Esophagus (tissue), 2 donors: ENCODE results near the gene IQSEC1. TPM values are rescaled to one million over a fixed set of nuclear protein-coding genes. Genes with fewer than 3 reads are reported as not detected.
"Not testable (repeated sequence)": the region's sequence is repeated elsewhere in the genome, so short reads cannot be mapped to it uniquely, and the experiment has no call there.

Source experiments
- H3K27ac ChIP-seq, 2 donors: one replicate each; pipeline ENCODE4 v1.5.1; 2013; ENCODE audit warnings: low read depth in 2 of 2, mild to moderate bottlenecking in 2 of 2, inconsistent platforms in 1 of 2, low read length in 1 of 2, moderate library complexity in 1 of 2
- H3K27me3 ChIP-seq, 2 donors: one replicate each; pipeline ENCODE4 v1.6.1; 2013; ENCODE audit warnings: low read length in 2 of 2, control low read depth in 1 of 2, mild to moderate bottlenecking in 1 of 2; ENCODE audit not compliant: insufficient read depth in 2 of 2, control insufficient read depth in 1 of 2
- H3K36me3 ChIP-seq, 2 donors: one replicate each; pipeline ENCODE4 v1.6.1; 2013; ENCODE audit warnings: low read length in 1 of 2; ENCODE audit not compliant: control insufficient read depth in 2 of 2, insufficient read depth in 2 of 2
- H3K4me1 ChIP-seq, 2 donors: one replicate each; pipeline ENCODE4 v1.6.1; 2013; ENCODE audit warnings: low read length in 1 of 2; ENCODE audit not compliant: control insufficient read depth in 2 of 2, insufficient read depth in 2 of 2
- H3K4me3 ChIP-seq, 2 donors: one replicate each; pipeline ENCODE4 v1.5.1; 2013; ENCODE audit warnings: low read length in 2 of 2, mild to moderate bottlenecking in 2 of 2, low read depth in 1 of 2, moderate library complexity in 1 of 2
- H3K9me3 ChIP-seq, 2 donors: one replicate each; pipeline ENCODE4 v1.6.1; 2013; ENCODE audit warnings: mild to moderate bottlenecking in 2 of 2, low read depth in 1 of 2, low read length in 1 of 2, moderate library complexity in 1 of 2; ENCODE audit not compliant: control insufficient read depth in 2 of 2, insufficient read depth in 1 of 2
- WGBS, 2 donors: extraction: QIAGEN DNeasy Blood & Tissue Kit; methylation state at CpG; one replicate each; pipeline ENCODE4 v1.1.7; 2013; 5-methylcytosine and 5-hydroxymethylcytosine counted together
- polyA plus RNA-seq, 2 donors: library from polyadenylated mRNA; stranded (reverse); fragments of 200-250 nt; gene quantifications; one replicate each; pipeline ENCODE4 v1.2.3, GENCODE V29; 2013
- donor health status: healthy with polysubstance abuse.
- donor health status: Bipolar disorder and iron deficiency.

Gene IQSEC1
- polyA plus RNA-seq, 2 donors: 4.1 to 5.2 TPM

DNA sequence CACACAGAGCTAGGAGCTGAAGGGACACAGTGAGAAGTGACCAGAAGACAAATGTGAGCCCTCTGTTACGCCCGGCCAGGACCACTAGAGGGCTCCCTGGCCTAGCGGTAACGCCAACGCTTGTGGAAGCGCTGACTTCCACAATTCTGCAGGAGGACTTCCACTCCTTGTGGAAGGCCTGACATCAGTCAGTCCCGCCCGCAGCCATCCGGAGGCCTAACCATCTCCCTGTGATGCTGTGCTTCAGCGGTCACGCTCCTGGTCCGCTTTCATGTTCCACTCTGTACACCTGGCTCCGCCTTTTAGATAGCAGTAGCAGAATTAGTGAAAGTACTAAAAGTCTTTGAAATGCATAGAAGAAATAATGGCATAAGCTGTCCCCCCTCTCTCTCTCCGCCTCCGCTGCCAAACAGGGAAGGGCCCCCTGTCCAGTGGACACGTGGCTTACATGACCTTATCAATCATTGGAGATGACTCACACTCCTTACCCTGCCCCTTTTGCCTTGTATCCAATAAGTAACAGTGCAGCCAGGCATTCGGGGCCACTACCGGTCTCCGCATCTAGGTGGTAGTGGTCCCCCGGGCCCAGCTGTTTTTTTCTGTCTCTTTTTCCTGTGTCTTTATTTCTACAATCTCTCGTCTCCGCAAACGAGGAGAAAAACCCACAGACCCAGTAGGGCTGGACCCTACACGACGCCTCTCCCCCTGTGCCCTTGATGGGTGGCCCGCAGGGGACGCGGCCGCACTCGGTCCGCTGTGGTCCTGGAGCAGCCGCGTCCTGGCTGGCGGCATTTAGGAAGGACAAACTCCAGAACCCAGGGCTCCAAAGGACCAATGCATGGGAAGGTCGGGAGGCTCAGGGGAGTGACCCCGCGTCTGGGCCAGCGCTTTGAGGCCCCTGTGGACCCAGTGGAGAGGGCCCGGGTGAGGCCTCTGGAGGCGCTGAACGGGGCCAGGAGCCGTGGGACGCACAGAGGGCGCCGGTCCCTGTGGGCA, 204.9 kb downstream of the IQSEC1 start:
- no peak overlapping the region for H3K4me3 ChIP-seq
- no peaks in the 10 kb centered on the region for H3K27me3 ChIP-seq
- H3K27ac ChIP-seq: no peak overlapping the region
- no peaks in the 10 kb centered on the region for H3K36me3 ChIP-seq
- WGBS, 2 donors: 28 to 35% methylated on average over 43 to 45 of the region's 45 CpGs
- H3K9me3 ChIP-seq: peaks cover 3 to 8% of the 10 kb centered on the region in 2 donors
- no peaks in the 10 kb centered on the region for H3K4me1 ChIP-seq

DNA sequence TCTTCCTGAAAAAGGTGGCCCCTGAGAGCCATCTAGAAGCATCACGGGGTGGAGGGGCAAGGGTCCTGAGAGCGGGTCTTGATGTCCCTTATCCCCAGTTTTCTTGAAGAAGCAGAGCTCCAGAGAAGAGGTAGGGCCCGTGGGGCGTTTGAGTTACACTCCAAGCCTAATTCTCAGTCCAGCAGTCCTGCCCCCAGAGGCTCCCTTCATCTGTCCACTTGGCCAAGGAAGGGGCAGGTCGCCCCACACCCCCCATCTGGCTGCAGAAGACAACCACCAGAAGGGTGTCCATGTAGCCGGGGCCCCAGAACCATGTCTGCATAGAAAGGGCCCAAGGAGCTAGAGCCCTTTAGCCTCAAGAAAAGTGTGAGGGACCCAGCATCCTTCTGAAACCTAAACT, 206.4 kb downstream of the IQSEC1 start:
- no peak overlapping the region for H3K27ac ChIP-seq
- peaks cover 3 to 8% of the 10 kb centered on the region in 2 donors for H3K9me3 ChIP-seq
- H3K27me3 ChIP-seq: no peaks in the 10 kb centered on the region
- H3K36me3 ChIP-seq: no peaks in the 10 kb centered on the region
- no peaks in the 10 kb centered on the region for H3K4me1 ChIP-seq
- WGBS, 2 donors: 72 to 81% methylated on average over 6 of the region's 6 CpGs
- H3K4me3 ChIP-seq: no peak overlapping the region

DNA sequence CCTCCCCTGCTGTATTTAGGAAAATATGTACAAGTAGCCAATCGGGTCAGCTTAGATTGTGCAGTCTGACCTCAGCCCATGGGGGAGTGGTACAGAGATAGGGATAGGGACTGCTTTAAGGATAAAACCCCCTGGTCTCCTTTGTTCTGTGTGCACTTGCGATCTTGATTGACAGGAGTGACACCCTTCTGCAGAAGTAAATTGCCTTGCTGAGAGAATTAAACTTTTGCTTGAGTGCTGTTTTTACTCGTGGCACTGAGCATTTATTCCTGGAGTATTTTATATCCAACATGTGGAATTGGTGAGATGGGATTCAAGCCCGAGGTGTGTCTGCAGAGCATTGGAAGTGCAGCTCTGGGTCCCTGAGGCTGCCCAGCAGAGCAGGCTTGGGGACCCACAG, 208.0 kb downstream of the IQSEC1 start:
- 90% methylated on average over 4 of the region's 4 CpGs for WGBS, 2 donors

DNA sequence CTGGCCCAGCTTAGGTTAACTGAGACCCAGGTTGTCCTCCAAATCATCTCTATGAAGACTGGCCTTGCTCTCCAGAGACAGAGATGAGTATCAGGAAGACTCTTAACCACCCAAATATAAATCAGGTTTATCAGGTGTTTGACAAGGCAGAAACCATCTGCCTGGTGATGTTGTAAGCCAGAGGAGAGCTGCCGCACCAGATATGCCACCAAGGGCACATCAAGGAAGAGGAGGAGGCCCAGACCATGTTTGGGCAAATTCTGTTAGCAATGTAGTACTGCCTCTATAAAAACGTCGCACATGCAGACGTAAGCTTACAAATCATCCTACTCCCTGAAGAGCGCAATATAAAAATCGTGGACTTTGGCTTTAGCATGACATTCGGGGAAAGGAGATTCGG, 210.8 kb downstream of the IQSEC1 start:
- Histone ChIP-seq H3K27ac (no peak overlapping the region), H3K4me1 (no peaks in the 10 kb centered on the region), H3K36me3 (no peaks in the 10 kb centered on the region), H3K27me3 (no peaks in the 10 kb centered on the region), H3K9me3 (peaks cover 3 to 8% of the 10 kb centered on the region in 2 donors), H3K4me3 (no peak overlapping the region)
- WGBS, 2 donors: 92 to 95% methylated on average over 8 of the region's 8 CpGs

More for the DNA sequence above, 208.0 kb downstream of the IQSEC1 start:
- H3K36me3 ChIP-seq: no peaks in the 10 kb centered on the region
- no peaks in the 10 kb centered on the region for H3K27me3 ChIP-seq
- peaks cover 3 to 8% of the 10 kb centered on the region in 2 donors for H3K9me3 ChIP-seq
- no peak overlapping the region for H3K27ac ChIP-seq
- no peaks in the 10 kb centered on the region for H3K4me1 ChIP-seq
- H3K4me3 ChIP-seq: no peak overlapping the region

DNA sequence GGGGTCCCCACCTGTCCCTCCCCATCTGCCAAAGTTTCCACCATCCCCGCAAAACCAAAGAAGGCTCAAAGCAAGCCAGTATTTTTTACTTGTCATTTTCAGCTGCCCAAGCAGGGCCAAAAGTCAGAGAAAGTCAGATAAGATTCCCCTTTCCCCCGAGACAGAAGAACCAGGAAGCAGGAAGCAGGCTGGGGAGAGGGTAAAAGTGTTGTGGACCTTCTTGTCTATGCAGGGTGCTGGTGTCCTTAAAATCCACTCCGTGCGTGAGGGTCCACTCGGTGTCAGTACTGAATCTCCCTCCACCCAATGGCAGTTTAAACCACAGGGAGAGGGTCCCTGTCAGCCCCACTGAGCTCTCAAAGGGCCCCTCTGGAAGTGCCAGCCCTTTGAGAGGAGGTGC, 211.6 kb downstream of the IQSEC1 start:
- Histone ChIP-seq H3K27ac (no peak overlapping the region), H3K27me3 (no peaks in the 10 kb centered on the region), H3K36me3 (no peaks in the 10 kb centered on the region), H3K4me3 (no peak overlapping the region), H3K4me1 (peaks cover 0 to 3% of the 10 kb centered on the region in 2 donors), H3K9me3 (peaks cover 3 to 8% of the 10 kb centered on the region in 2 donors)
- 81 to 88% methylated on average over 5 of the region's 5 CpGs for WGBS, 2 donors

DNA sequence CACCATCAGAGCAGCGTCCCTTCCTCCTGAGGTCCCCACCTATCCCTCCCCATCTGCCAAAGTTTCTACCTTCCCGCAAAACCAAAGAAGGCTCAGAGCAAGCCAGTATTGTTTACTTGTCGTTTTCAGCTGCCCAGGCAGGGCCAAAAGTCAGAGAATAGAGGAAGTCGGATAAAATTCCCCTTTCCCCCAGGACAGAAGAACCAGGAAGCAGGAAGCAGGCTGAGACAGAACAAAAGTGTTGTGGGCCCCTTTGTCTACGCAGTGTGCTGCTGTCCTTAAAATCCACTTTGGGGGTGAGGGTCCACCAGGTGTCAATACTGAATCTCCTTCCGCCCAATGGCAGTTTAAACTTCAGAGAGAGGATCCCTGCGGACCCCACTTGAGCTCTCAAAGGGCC, 213.4 kb downstream of the IQSEC1 start:
- H3K36me3 ChIP-seq: no peaks in the 10 kb centered on the region
- WGBS, 2 donors: 73 to 76% methylated on average over 7 of the region's 7 CpGs
- peaks cover 0 to 4% of the 10 kb centered on the region in 2 donors for H3K4me1 ChIP-seq
- no peak overlapping the region for H3K27ac ChIP-seq
- peaks cover 0 to 3% of the 10 kb centered on the region in 2 donors for H3K9me3 ChIP-seq
- H3K27me3 ChIP-seq: no peaks in the 10 kb centered on the region
- H3K4me3 ChIP-seq: no peak overlapping the region

DNA sequence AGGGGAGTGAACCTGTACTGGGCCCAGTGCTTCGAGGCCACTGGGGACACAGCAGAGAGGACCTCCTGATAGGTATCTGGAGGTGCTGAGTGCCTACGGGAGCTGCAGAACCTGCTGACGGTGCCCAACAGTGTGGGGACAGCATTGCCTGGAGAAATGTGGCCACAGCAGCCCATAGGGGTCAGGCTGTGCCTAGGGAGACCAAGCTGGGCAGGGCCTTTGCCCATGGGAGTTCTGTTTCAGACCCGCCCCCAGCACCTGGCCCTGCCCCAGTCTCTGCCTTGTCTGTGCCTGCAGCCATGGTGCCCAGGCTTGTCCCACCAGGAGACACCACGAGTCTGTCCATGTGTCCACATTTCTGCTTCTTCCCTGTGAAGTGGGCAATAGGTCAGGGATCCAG, 216.6 kb downstream of the IQSEC1 start:
- Histone ChIP-seq H3K27me3 (no peaks in the 10 kb centered on the region), H3K4me3 (no peak overlapping the region), H3K36me3 (no peaks in the 10 kb centered on the region), H3K9me3 (no peaks in the 10 kb centered on the region), H3K27ac (no peak overlapping the region), H3K4me1 (peaks cover 0 to 4% of the 10 kb centered on the region in 2 donors)
- WGBS, 2 donors: 81% methylated on average over 5 of the region's 5 CpGs

DNA sequence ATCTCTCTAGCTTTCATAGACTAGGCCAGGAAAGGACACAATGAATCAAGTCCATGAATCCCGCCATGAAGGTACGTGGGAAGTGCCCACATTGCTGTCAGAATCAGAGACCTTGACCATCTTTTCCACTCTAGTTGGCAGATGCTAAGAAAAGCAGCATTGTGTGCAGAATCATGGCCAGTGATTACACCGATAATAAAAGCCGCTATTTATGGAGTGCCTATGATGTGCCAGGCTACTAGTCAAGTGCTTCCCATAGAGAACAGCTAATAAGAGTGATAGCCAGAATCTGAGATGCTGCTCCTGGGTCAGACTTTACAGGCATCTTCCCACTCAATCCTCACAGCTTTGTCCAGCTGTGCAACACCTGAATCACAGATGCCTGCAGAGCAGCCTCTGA, 218.7 kb downstream of the IQSEC1 start:
- no peaks in the 10 kb centered on the region for H3K36me3 ChIP-seq
- H3K4me1 ChIP-seq: peaks cover 0 to 4% of the 10 kb centered on the region in 2 donors
- H3K27me3 ChIP-seq: no peaks in the 10 kb centered on the region
- no peak overlapping the region for H3K27ac ChIP-seq
- WGBS, 2 donors: 75 to 86% methylated on average over 4 of the region's 4 CpGs
- no peak overlapping the region for H3K4me3 ChIP-seq
- no peaks in the 10 kb centered on the region for H3K9me3 ChIP-seq

DNA sequence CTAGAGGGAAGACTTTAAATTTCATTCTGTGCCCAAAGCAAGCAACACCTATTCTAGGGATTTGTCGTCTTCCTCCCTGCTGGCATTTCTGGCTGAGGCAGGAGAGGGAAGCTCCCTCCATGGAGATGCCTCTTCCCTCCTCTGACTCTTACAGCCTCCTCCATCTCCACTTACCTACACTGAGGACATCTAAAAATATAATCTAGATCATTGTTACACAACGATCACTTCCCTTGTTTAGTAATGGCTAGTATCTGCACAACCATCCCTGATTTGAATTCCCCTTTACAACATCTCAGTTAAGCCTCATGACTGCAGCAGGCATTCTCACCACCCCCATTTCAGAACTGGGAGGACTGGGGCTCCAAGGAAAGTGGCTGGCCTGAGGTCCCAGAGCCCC, 219.4 kb downstream of the IQSEC1 start:
- H3K27me3 ChIP-seq, H3K36me3 ChIP-seq, H3K4me1 ChIP-seq, H3K4me3 ChIP-seq, H3K27ac ChIP-seq, H3K9me3 ChIP-seq: not testable (repeated sequence)
- 69 to 78% methylated on average over 2 of the region's 2 CpGs for WGBS, 2 donors

DNA sequence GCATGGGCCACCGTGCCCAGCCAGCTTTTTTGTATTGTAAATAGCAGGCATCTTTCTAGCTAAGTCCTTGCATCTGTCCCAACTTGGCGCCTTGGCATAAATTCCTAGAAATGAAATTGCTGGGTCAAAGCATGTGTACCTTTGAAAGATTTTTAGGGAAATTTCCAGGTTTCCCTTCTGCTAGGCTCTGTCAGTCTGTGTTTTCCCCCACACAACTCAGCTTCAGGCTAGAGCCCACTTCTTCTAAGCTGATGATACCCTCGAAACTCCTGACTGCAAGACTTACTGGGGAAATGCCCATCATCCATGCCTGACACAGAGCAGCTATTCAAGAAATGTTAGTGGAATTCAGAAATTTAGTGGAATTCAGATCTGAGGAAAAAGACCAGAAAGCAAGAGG, 221.0 kb downstream of the IQSEC1 start:
- Histone ChIP-seq H3K4me3 (no peak overlapping the region), H3K27me3 (no peaks in the 10 kb centered on the region), H3K4me1 (peaks cover 0 to 4% of the 10 kb centered on the region in 2 donors), H3K27ac (no peak overlapping the region), H3K36me3 (no peaks in the 10 kb centered on the region), H3K9me3 (no peaks in the 10 kb centered on the region)
- 73 to 85% methylated on average over 3 of the region's 3 CpGs for WGBS, 2 donors
